GM10847 (cell line): ENCODE data around the gene SUPV3L1.

Source experiments
- POLR2A ChIP-seq: IDR thresholded peaks from 2 replicates; pipeline ENCODE4 v1.6.1; 2011; ENCODE audit not compliant: insufficient read length; ENCODE audit errors: extremely low read depth

Gene SUPV3L1

GRCh38 chr10:69179743-69180524 is at the start of gene SUPV3L1:
Gene SUPV3L1, plus strand, starts transcription at chr10:69180234. Its CDS starts 58 bp downstream, at chr10:69180292.
- TF ChIP-seq POLR2A = peak; percentile 38

- TF ChIP-seq POLR2A = no peak
Measured at GRCh38 chr10:69130251-69130650, 49.8 kb upstream of the SUPV3L1 start.

GRCh38 chr10:69139961-69140360 is 40.1 kb upstream of the SUPV3L1 start:
- no peak for TF ChIP-seq POLR2A

- no peak for TF ChIP-seq POLR2A
Measured at GRCh38 chr10:69141304-69141703, 38.7 kb upstream of the SUPV3L1 start.

GRCh38 chr10:69142983-69143382 is 37.1 kb upstream of the SUPV3L1 start:
- no peak for TF ChIP-seq POLR2A

- no peak for TF ChIP-seq POLR2A
Measured at GRCh38 chr10:69145329-69145728, 34.7 kb upstream of the SUPV3L1 start.

- TF ChIP-seq POLR2A = no peak
Measured at GRCh38 chr10:69145864-69146263, 34.2 kb upstream of the SUPV3L1 start.

GRCh38 chr10:69146759-69147158 is 33.3 kb upstream of the SUPV3L1 start:
- TF ChIP-seq POLR2A = no peak

- TF ChIP-seq POLR2A = no peak
Measured at GRCh38 chr10:69151984-69152383, 28.1 kb upstream of the SUPV3L1 start.

- no peak for TF ChIP-seq POLR2A
Measured at GRCh38 chr10:69153227-69153626, 26.8 kb upstream of the SUPV3L1 start.

- no peak for TF ChIP-seq POLR2A
Measured at GRCh38 chr10:69160809-69161241, 19.2 kb upstream of the SUPV3L1 start.

GRCh38 chr10:69168493-69168892 is 11.5 kb upstream of the SUPV3L1 start:
- TF ChIP-seq POLR2A = no peak

GRCh38 chr10:69172241-69172982 is 7.6 kb upstream of the SUPV3L1 start:
- no peak for TF ChIP-seq POLR2A

GRCh38 chr10:69176823-69177222 is 3.2 kb upstream of the SUPV3L1 start:
- no peak for TF ChIP-seq POLR2A

GRCh38 chr10:69179089-69179742 is 818 bp upstream of the SUPV3L1 start:
- TF ChIP-seq POLR2A = no peak
